Body of pancreas (tissue), 4 donors: Measurements from ENCODE around the gene ILF2.

Experiments
- POLR2A ChIP-seq, 3 donors: fragments of 450-650 bp; IDR thresholded peaks; one replicate each; pipeline ENCODE4 v1.6.1; 2016; ENCODE audit warnings: antibody characterized with exemption in 3 of 3, mild to moderate bottlenecking in 2 of 3
- TF ChIP-seq, protein P1 (sequence below), 7 experiments: fragments of 450-650 bp in 4 of 7; fragments of 200-600 bp in 3 of 7; sonication (generic) in 3 of 7; IDR thresholded peaks; one replicate each; pipeline ENCODE4 v1.5.1; 2016 to 2019; ENCODE audit warnings: antibody characterized with exemption in 7 of 7

DNA sequence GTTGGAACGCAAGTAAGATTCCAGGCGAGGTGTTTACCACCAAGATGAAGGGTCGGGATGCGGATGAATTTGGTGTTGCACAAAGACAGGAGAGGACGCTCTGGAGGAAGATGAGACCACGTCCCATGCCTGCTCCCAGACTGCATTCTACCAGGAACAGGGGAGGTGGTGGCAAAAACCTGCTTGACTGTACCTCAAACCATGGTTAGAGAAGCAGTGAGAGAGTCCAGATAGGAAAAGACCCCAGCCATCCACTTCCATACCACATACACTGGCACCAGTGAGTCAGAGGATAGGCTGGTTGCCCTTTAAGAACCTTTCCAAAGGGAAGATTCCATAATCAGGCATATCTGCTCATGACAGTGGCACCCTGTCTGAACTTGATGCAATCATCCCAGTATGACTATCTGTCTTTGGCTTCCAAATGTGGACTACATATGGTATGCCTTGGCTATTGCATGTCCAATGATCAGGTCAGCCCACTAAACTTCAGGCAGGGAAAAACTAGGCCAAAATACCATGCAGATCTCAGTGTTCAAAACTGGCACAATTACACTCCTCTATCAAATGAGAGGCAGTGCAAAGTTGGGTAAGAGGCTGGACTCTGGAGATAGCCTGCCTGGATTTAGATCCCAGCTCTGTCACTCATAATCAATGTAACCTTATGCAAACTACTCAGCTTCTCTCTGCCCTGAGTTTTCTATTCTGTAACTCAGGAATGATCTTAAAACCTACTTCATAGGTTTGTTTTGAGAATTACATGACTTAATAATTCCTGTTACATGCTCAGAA, 28.3 kb upstream of the ILF2 start:
- TF ChIP-seq, protein P1, sequence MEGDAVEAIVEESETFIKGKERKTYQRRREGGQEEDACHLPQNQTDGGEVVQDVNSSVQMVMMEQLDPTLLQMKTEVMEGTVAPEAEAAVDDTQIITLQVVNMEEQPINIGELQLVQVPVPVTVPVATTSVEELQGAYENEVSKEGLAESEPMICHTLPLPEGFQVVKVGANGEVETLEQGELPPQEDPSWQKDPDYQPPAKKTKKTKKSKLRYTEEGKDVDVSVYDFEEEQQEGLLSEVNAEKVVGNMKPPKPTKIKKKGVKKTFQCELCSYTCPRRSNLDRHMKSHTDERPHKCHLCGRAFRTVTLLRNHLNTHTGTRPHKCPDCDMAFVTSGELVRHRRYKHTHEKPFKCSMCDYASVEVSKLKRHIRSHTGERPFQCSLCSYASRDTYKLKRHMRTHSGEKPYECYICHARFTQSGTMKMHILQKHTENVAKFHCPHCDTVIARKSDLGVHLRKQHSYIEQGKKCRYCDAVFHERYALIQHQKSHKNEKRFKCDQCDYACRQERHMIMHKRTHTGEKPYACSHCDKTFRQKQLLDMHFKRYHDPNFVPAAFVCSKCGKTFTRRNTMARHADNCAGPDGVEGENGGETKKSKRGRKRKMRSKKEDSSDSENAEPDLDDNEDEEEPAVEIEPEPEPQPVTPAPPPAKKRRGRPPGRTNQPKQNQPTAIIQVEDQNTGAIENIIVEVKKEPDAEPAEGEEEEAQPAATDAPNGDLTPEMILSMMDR (IDR thresholded peaks at IDR 0.05), result no peak
- no peak for TF ChIP-seq POLR2A (IDR thresholded peaks at IDR 0.05)
